HG03060 (cell line): ENCODE results near the gene UNC93B1.
"Not testable (repeated sequence)": the region's sequence is repeated elsewhere in the genome, so short reads cannot be mapped to it uniquely, and the experiment has no call there.

Experiments used
- ATAC-seq: cut with Tn5 transposase; IDR thresholded peaks from one replicate; pipeline ENCODE4 v1.9.1; 2021; ENCODE audit warnings: low read depth, moderate number of reproducible peaks; ENCODE audit not compliant: unreplicated experiment

The UNC93B1 gene

DNA sequence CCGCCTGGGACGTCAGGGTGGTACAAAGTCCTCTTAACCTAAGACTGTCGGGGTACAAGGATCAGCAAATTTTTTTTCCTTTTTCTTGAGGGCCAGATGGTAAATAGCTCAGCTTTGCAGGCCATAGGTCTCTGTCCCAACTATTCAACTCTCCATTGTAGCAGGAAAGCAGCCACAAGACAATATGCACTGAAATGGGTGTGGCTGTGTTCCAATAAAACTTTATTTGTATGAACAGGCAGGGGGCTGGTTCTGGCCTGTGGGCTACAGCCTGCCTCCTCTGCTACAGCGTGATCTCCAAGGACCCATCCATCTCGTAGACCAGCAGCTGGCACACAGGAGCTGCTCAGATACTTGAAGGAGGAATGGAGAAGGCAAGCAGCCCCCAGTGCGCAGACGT lies 56.1 kb downstream of the UNC93B1 start:
- not testable (repeated sequence) for ATAC-seq

DNA sequence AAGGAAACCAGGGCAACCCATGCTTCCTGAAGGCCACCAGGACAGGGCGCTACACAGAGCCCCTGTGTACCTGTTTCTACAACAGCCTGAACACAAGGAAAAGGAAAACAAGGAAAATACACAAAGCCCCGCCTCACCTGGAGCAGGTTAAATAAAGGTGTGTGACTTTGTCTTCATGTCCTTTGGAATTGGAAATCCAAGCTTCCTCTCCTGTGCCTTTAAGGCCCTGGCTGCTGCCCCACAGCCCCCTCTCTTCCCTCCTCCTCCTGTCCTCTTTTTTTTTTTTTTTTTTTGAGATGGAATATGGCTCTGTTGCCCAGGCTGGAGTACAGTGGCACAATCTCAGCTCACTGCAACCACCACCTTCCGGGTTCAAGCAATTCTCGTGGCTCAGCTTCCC lies 57.5 kb downstream of the UNC93B1 start:
- ATAC-seq: not testable (repeated sequence)

DNA sequence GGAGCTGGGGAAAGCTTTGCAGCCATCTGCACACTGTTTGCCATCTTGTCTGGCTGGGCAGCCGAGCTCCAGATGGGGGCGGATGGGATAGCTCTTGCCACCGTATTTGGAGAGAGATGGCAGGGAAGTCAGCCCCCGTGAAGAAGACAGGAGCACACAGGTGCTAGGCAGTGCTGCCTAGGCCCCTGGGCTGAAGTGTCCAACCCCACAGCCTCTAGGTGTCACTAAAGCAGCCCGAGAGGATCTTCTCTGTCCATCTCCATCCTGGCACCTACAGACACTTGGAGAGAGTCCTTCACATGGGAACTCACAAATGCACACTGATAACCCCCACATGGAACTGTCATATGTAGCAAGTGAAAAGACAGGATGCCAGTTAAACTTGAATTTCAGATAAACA lies 60.5 kb downstream of the UNC93B1 start:
- ATAC-seq: not testable (repeated sequence)
